Measurements from ENCODE around the gene PTPN5. TPM values are rescaled to one million over a fixed set of nuclear protein-coding genes. Genes with fewer than 3 reads are reported as not detected.
A peak's percentile ranks its signal among the peaks of the same experiment; 100 is the strongest.

Gene PTPN5
- total and polyA plus RNA-seq, 2 donors from 2014 or later, result 0.17 TPM; not detected in 1

DNA sequence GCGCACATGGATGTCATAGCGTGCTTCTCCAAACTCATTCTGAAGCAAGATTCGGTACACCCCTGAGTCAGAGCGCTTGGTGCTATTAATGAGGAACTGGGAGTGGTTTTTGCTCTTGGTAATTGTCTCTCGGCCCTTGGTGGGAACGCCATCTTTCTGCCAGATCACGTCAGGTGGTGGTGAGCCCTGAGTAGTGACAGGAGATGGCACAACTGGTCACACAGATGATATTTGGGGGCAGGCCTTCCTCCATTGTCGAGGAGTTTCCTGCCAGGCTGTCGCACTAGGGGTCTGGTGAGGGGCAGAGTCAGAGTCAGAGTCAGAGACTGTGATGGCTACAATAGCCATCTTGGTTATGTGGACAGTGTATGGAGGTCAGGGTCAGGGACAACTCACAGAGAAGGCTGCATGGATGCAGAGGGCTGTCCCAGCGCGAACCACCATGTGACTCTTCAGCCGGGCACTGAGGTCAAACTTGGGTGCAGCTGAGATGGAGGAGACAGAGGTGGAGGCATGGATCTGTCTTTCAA is 83.7 kb downstream of the PTPN5 start:
- Histone ChIP-seq H3K36me3 (ENCODE audit: control insufficient read depth in 2 of 3, insufficient read depth in 3 of 3, low read length in 3 of 3) (no peaks in the 10 kb centered on the region), H3K27ac (ENCODE audit: low read depth in 2 of 2, low read length in 2 of 2) (no peak overlapping the region), H3K27me3 (ENCODE audit: control insufficient read depth, insufficient read depth, low read length) (no peaks in the 10 kb centered on the region), H3K9ac (ENCODE audit: low read length in 3 of 3) (no peak overlapping the region), H3K4me3 (ENCODE audit: low read length in 3 of 3) (no peak overlapping the region), H3K9me3 (ENCODE audit: control insufficient read depth in 2 of 3, insufficient read depth in 1 of 3, low read length in 3 of 3) (no peaks in the 10 kb centered on the region), H3K4me1 (ENCODE audit: control insufficient read depth in 2 of 3, insufficient read depth in 2 of 3, low read depth in 1 of 3, low read length in 3 of 3) (peaks cover 0 to 17% (median 17%) of the 10 kb centered on the region in 3 donors)
- intact Hi-C loops (cut with DNase I), result no loop called here
- FAIRE-seq (no peak), DNase-seq (peak in 1 of 5 donors; percentile 29)
- TF ChIP-seq, protein P1, sequence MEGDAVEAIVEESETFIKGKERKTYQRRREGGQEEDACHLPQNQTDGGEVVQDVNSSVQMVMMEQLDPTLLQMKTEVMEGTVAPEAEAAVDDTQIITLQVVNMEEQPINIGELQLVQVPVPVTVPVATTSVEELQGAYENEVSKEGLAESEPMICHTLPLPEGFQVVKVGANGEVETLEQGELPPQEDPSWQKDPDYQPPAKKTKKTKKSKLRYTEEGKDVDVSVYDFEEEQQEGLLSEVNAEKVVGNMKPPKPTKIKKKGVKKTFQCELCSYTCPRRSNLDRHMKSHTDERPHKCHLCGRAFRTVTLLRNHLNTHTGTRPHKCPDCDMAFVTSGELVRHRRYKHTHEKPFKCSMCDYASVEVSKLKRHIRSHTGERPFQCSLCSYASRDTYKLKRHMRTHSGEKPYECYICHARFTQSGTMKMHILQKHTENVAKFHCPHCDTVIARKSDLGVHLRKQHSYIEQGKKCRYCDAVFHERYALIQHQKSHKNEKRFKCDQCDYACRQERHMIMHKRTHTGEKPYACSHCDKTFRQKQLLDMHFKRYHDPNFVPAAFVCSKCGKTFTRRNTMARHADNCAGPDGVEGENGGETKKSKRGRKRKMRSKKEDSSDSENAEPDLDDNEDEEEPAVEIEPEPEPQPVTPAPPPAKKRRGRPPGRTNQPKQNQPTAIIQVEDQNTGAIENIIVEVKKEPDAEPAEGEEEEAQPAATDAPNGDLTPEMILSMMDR (IDR thresholded peaks at IDR 0.05; ENCODE audit: borderline replicate concordance, extremely low read depth, insufficient read depth), result no peak

DNA sequence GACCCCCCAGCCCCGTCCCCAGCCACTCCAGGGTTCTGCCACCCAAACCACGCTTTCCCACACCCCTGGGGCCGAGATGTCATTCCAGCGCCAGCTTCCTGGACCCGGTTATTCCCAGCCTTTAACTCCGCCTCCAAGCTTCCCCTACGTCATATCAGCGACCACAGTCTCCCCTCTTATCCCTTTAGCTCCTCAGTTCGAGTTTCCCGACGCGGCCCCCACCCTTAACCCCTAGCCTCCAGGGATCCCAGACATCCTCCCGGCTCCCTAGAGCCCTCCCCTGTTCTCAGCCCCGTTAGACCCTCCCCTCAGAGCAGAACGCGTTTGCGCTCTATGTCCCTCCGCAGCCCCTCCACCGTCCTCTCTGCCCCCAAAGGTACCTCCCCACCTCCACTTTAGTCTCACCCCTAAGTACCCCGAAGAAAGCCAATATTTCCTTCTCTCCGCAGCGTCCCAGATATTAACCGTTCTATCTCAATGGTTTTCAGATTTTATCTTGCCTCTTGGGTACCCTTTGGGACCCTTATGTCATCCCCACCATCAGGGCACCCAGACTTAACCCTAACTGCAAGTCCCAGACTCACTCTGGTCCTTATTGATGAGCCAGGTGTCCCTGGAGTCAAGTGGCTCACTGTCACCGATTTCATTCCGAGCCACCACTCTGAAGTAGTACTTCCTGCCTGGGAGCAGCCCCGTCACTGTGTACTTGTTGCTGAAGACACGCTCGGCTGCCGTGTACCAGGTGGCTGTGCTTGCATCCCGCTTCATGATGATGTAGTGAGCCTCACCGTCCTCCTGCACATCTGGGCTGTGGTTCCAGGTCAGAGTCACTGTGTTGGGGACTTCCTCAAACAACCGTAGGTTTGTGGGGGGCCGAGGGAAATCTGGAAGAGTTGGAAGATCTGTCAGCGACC is 85.0 kb downstream of the PTPN5 start:
- Histone ChIP-seq H3K27me3 (ENCODE audit: control insufficient read depth, insufficient read depth, low read length) (no peaks in the 10 kb centered on the region), H3K36me3 (ENCODE audit: control insufficient read depth in 2 of 3, insufficient read depth in 3 of 3, low read length in 3 of 3) (no peaks in the 10 kb centered on the region), H3K27ac (ENCODE audit: low read depth in 2 of 2, low read length in 2 of 2) (peak overlapping the region; percentile 71 to 90), H3K9me3 (ENCODE audit: control insufficient read depth in 2 of 3, insufficient read depth in 1 of 3, low read length in 3 of 3) (no peaks in the 10 kb centered on the region), H3K4me1 (ENCODE audit: control insufficient read depth in 2 of 3, insufficient read depth in 2 of 3, low read depth in 1 of 3, low read length in 3 of 3) (peaks cover 0 to 21% (median 19%) of the 10 kb centered on the region in 3 donors), H3K9ac (ENCODE audit: low read length in 3 of 3) (peak overlapping the region; percentile 51 to 96 (median 54)), H3K4me3 (ENCODE audit: low read length in 3 of 3) (peak overlapping the region; percentile 71 to 91 (median 74))
- FAIRE-seq (no peak), DNase-seq (peak; percentile 77 to 95 (median 87))
- TF ChIP-seq, protein P1 (IDR thresholded peaks at IDR 0.05; ENCODE audit: borderline replicate concordance, extremely low read depth, insufficient read depth), result no peak
- intact Hi-C loops (cut with DNase I), result no loop called here

DNA sequence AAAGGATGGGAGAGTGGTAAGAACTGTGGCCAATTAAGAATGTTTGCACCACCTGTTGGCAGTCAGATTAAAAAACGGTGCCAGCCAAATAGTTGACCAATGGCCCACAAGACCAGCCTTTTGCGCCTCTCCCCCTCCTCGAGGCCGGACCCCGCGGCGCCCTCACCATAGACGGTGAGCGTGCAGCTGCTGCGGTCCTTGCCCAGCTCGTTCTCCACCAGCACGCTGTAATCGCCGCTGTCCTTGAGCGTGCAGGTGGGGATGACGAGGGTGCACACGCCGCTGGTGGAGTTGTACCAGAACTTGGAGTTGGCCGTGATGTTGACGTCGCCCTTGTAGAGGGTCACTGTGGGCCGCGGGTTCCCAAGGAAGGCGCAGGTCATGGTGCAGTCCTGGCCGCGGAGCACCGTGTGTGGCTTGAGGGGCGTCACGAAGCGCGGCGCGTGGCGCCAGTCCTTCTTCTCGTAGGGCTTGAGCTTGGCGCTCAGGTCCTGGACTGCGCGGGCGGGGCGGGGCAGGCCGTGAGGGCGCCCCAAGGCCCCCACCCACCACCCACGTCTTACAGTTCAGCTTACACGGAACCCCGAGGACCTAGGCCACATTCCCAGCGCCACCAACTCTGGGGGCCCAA is 85.8 kb downstream of the PTPN5 start:
- TF ChIP-seq, protein P1 (IDR thresholded peaks at IDR 0.05; ENCODE audit: borderline replicate concordance, extremely low read depth, insufficient read depth), result no peak
- H3K36me3 ChIP-seq (ENCODE audit: control insufficient read depth in 2 of 3, insufficient read depth in 3 of 3, low read length in 3 of 3), result no peaks in the 10 kb centered on the region
- DNase-seq (peak; percentile 30 to 86 (median 60)), FAIRE-seq (no peak)
- intact Hi-C loops (cut with DNase I), result no loop called here
- peak overlapping the region; percentile 31 to 74 (median 68) for H3K9ac ChIP-seq (ENCODE audit: low read length in 3 of 3)
- H3K27me3 ChIP-seq (ENCODE audit: control insufficient read depth, insufficient read depth, low read length), result no peaks in the 10 kb centered on the region
- no peaks in the 10 kb centered on the region for H3K9me3 ChIP-seq (ENCODE audit: control insufficient read depth in 2 of 3, insufficient read depth in 1 of 3, low read length in 3 of 3)
- peaks cover 0 to 27% (median 21%) of the 10 kb centered on the region in 3 donors for H3K4me1 ChIP-seq (ENCODE audit: control insufficient read depth in 2 of 3, insufficient read depth in 2 of 3, low read depth in 1 of 3, low read length in 3 of 3)
- peak overlapping the region; percentile 66 to 68 (median 67) for H3K4me3 ChIP-seq (ENCODE audit: low read length in 3 of 3)
- H3K27ac ChIP-seq (ENCODE audit: low read depth in 2 of 2, low read length in 2 of 2), result peak overlapping the region; percentile 44 to 61
